HCT116 (cell line): ENCODE results near the gene CES3. TPM values are rescaled to one million over a fixed set of nuclear protein-coding genes. Genes with fewer than 3 reads are reported as not detected.

ENCODE experiments used
- ATAC-seq: fragments of 200-7000 bp; cut with Tn5 transposase; 2 replicates; pipeline ENCODE4 v1.9.1; 2020; ENCODE audit warnings: mild to moderate bottlenecking, moderate library complexity
- BruUV-seq: library from RNA; stranded (reverse); fragments of 400-500 nt; replicated peaks from 2 replicates; lab custom pipeline; 2021; lab: Mats Ljungman, UMichigan
- CTCF ChIA-PET: fragments of 300-600 bp; sonication (Branson Sonifier 250); formaldehyde crosslinking; loops from one replicate; lab custom pipeline; 2021; ENCODE audit warnings: antibody characterized with exemption; lab: Charles Lee
- POLR2A ChIA-PET: fragments of 300-600, 350-600 bp; sonication (Branson Sonifier 250); formaldehyde crosslinking; loops from one replicate; lab custom pipeline; 2021; ENCODE audit warnings: antibody characterized with exemption; lab: Charles Lee
- RAD21 ChIA-PET, 2 experiments: fragments of 300-600 bp; sonication (Branson Sonifier 250); formaldehyde crosslinking; loops; one replicate each; lab custom pipeline; 2023; ENCODE audit warnings: low total read pairs in 2 of 2; ENCODE audit not compliant: uncharacterized antibody in 2 of 2, unreplicated experiment in 2 of 2, low non-redundant PET in 1 of 2; lab: Charles Lee
- DNase-seq: peaks from one replicate; pipeline ENCODE4 v3.0.0-alpha.2; 2010; ENCODE audit warnings: low read depth, low spot score
- H2AFZ ChIP-seq: fragments of 200-600 bp; shearing (Covaris generic), sonication (generic); 2 replicates; pipeline ENCODE4 v1.6.1; 2017; ENCODE audit warnings: low read depth, mixed run types, mixed read lengths, antibody characterized with exemption, low read length; ENCODE audit not compliant: poor library complexity, severe bottlenecking
- H3K27ac ChIP-seq: 2 replicates; pipeline ENCODE4 v1.5.1; 2012; ENCODE audit warnings: low read depth, low read length
- H3K27me3 ChIP-seq: fragments of 200-600 bp; sonication (generic); 2 replicates; pipeline ENCODE4 v1.6.1; 2016; ENCODE audit warnings: mixed run types, low read length, mixed read lengths; ENCODE audit not compliant: insufficient read depth
- H3K36me3 ChIP-seq, 2 experiments: fragments of 200-500 bp in 1 of 2; fragments of 200-600 bp in 1 of 2; sonication (Bioruptor generic) in 1 of 2; sonication (generic) in 1 of 2; 2 replicates each; pipeline versions ENCODE4 v1.5.1 to v1.6.1; 2014 to 2016; ENCODE audit warnings: low read length in 2 of 2, inconsistent platforms in 1 of 2, mixed read lengths in 1 of 2, mixed run types in 1 of 2; ENCODE audit not compliant: insufficient read depth in 2 of 2, control insufficient read depth in 1 of 2
- H3K4me1 ChIP-seq, 2 experiments: fragments of 200-600 bp in 1 of 2; sonication (generic) in 1 of 2; 2 replicates each; pipeline versions ENCODE4 v1.5.1 to v1.6.1; 2012 to 2017; ENCODE audit warnings: low read length in 2 of 2, inconsistent platforms in 1 of 2, mild to moderate bottlenecking in 1 of 2, mixed read lengths in 1 of 2, mixed run types in 1 of 2, moderate library complexity in 1 of 2; ENCODE audit not compliant: insufficient read depth in 2 of 2, control insufficient read depth in 1 of 2
- H3K4me2 ChIP-seq: fragments of 200-600 bp; sonication (generic); 2 replicates; pipeline ENCODE4 v1.6.1; 2017; ENCODE audit warnings: mixed run types, low read length, mixed read lengths
- H3K4me3 ChIP-seq, 2 experiments: fragments of 200-600 bp in 1 of 2; sonication (generic) in 1 of 2; replicated peaks in 1 of 2; 2 replicates each; pipeline ENCODE4 v1.5.1; 2011 to 2016; ENCODE audit warnings: low read length in 2 of 2, control low read depth in 1 of 2, low read depth in 1 of 2, mild to moderate bottlenecking in 1 of 2, mixed read lengths in 1 of 2, mixed run types in 1 of 2
- H3K79me2 ChIP-seq: fragments of 200-600 bp; sonication (generic); 2 replicates; pipeline ENCODE4 v1.6.1; 2017; ENCODE audit warnings: mild to moderate bottlenecking, mixed run types, low read length, moderate library complexity, mixed read lengths; ENCODE audit not compliant: insufficient read depth
- H3K9ac ChIP-seq: fragments of 200-600 bp; sonication (generic); 2 replicates; pipeline ENCODE4 v1.6.1; 2016; ENCODE audit warnings: low read length, mixed read lengths
- H3K9me2 ChIP-seq: fragments of 200-600 bp; sonication (generic), shearing (Covaris generic); 2 replicates; pipeline ENCODE4 v1.6.1; 2017; ENCODE audit warnings: mixed run types, mild to moderate bottlenecking, moderate library complexity; ENCODE audit not compliant: insufficient read depth
- H3K9me3 ChIP-seq, 2 experiments: fragments of 200-500 bp in 1 of 2; fragments of 200-600 bp in 1 of 2; sonication (Bioruptor generic) in 1 of 2; sonication (generic) in 1 of 2; 2 replicates each; pipeline ENCODE4 v1.6.1; 2014 to 2017; ENCODE audit warnings: low read length in 2 of 2, mixed read lengths in 2 of 2, inconsistent platforms in 1 of 2, low read depth in 1 of 2, mild to moderate bottlenecking in 1 of 2, mixed run types in 1 of 2, moderate library complexity in 1 of 2; ENCODE audit not compliant: control insufficient read depth in 1 of 2, insufficient read depth in 1 of 2
- H4K20me1 ChIP-seq: fragments of 200-600 bp; sonication (generic), shearing (Covaris generic); 2 replicates; pipeline ENCODE4 v1.6.1; 2017; ENCODE audit warnings: mixed run types, mild to moderate bottlenecking, moderate library complexity; ENCODE audit not compliant: insufficient read depth
- CTCF ChIP-seq, 3 experiments: fragments of 200-600 bp in 1 of 3; sonication (generic) in 1 of 3; IDR thresholded peaks in 2 of 3; conservative IDR thresholded peaks in 1 of 3; 2 replicates each; pipeline ENCODE4 v1.5.1; 2012 to 2017; ENCODE audit warnings: low read depth in 2 of 3, low read length in 2 of 3, antibody characterized with exemption in 1 of 3, borderline replicate concordance in 1 of 3, control low read depth in 1 of 3, mild to moderate bottlenecking in 1 of 3, mixed read lengths in 1 of 3, mixed run types in 1 of 3, moderate library complexity in 1 of 3; ENCODE audit not compliant: insufficient read depth in 1 of 3
- EGR1 ChIP-seq: IDR thresholded peaks from 2 replicates; pipeline ENCODE4 v1.6.1; 2012; ENCODE audit warnings: low read depth
- EZH2 ChIP-seq: fragments of 200-600 bp; sonication (generic); IDR thresholded peaks from 2 replicates; pipeline ENCODE4 v1.6.1; 2017; ENCODE audit warnings: antibody characterized with exemption, mixed run types
- EZH2phosphoT487 ChIP-seq: fragments of 200-600 bp; IDR thresholded peaks from 2 replicates; pipeline ENCODE4 v1.6.1; 2018; ENCODE audit warnings: antibody characterized with exemption, borderline replicate concordance
- ZBTB33 ChIP-seq: IDR thresholded peaks from 2 replicates; pipeline ENCODE4 v1.6.1; 2011; ENCODE audit warnings: mild to moderate bottlenecking, low read length, moderate library complexity; ENCODE audit not compliant: insufficient replicate concordance; ENCODE audit errors: extremely low read depth
- ZNF274 ChIP-seq: fragments of 200-500 bp; sonication (Bioruptor generic); IDR thresholded peaks from 2 replicates; pipeline ENCODE4 v1.6.1; 2014; ENCODE audit warnings: mild to moderate bottlenecking, low read depth, low read length, inconsistent platforms
- intact Hi-C: fragments of 100-400 bp; cut with micrococcal nuclease; formaldehyde crosslinking; loops from 2 replicates; pipeline ENCODE4 v1.10.0; 2022
- total RNA-seq: library from RNA; stranded (reverse); gene quantifications from one replicate; pipeline ENCODE4 v1.2.1, GENCODE V29; 2021; ENCODE audit not compliant: unreplicated experiment

Gene CES3
- total RNA-seq, 1 experiment from 2014 or later = 10.8 TPM

GRCh38 chr16:66976746-66977145, 15.7 kb downstream of the CES3 start:
- Histone ChIP-seq H2AFZ (no peak overlapping the region), H3K27me3 (no peaks in the 10 kb centered on the region), H3K4me2 (no peak overlapping the region), H3K4me1 (peaks cover 19 to 42% of the 10 kb centered on the region in 2 experiments), H3K79me2 (no peaks in the 10 kb centered on the region), H3K4me3 (no peak overlapping the region), H3K9ac (no peak overlapping the region), H4K20me1 (no peaks in the 10 kb centered on the region), H3K9me2 (no peaks in the 10 kb centered on the region), H3K9me3 (no peaks in the 10 kb centered on the region), H3K36me3 (no peaks in the 10 kb centered on the region), H3K27ac (no peak overlapping the region)
- intact Hi-C loops = loop anchor here (1.0 to 2.0 kb wide), 4 partner anchors 39 to 209 kb away; no protein-coding TSS in a partner anchor
- ATAC-seq (no peak), DNase-seq (no peak)
- no peak for TF ChIP-seq ZNF274
- TF ChIP-seq EZH2phosphoT487 = no peak
- TF ChIP-seq EZH2 = no peak
- TF ChIP-seq CTCF (IDR thresholded peaks at IDR 0.05 in 2 of 3, conservative IDR thresholded peaks at IDR 0.05 in 1 of 3; ENCODE audit: borderline replicate concordance in 1 of 3, insufficient read depth in 1 of 3, low read depth in 2 of 3, low read length in 2 of 3) = no peak
- TF ChIP-seq ZBTB33 = no peak
- TF ChIP-seq EGR1 = no peak
- ChIA-PET CTCF (no interaction called here), POLR2A (interaction anchor here (0.7 kb wide), 1 partner anchor 31 kb away, joined by 3 read pairs; no protein-coding TSS in a partner anchor), RAD21 (no interaction called here)
- no TSS peak for BruUV-seq
